Measurements from ENCODE around the gene ENTREP3.

Gene ENTREP3

GRCh38 chr1:155199792-155200191 is 55.5 kb downstream of the ENTREP3 start:
- DNase-seq (ENCODE audit: low read depth in 2 of 2): no peak

GRCh38 chr1:155198547-155198906 is 56.8 kb downstream of the ENTREP3 start:
- no peak for DNase-seq (ENCODE audit: low read depth in 2 of 2)

GRCh38 chr1:155197901-155198546 is 57.3 kb downstream of the ENTREP3 start:
- DNase-seq (ENCODE audit: low read depth in 2 of 2): no peak
